Measurements from ENCODE around the gene EGLN3.

- TF ChIP-seq CTCF (conservative IDR thresholded peaks at IDR 0.05) (no peak), EZH2 (IDR thresholded peaks at IDR 0.05; ENCODE audit: low read depth) (no peak)
Observed at GRCh38 chr14:33948145-33948868, 2.6 kb downstream of the EGLN3 start.

Measured in PC-9 (cell line).